Fibroblast of skin of abdomen (primary cell): ENCODE measurements around the gene THAP7.
A peak's percentile ranks its signal among the peaks of the same experiment; 100 is the strongest.

Source experiments
- DNase-seq: peaks from one replicate; pipeline ENCODE4 v3.0.0-alpha.2; 2013

The THAP7 gene

DNA sequence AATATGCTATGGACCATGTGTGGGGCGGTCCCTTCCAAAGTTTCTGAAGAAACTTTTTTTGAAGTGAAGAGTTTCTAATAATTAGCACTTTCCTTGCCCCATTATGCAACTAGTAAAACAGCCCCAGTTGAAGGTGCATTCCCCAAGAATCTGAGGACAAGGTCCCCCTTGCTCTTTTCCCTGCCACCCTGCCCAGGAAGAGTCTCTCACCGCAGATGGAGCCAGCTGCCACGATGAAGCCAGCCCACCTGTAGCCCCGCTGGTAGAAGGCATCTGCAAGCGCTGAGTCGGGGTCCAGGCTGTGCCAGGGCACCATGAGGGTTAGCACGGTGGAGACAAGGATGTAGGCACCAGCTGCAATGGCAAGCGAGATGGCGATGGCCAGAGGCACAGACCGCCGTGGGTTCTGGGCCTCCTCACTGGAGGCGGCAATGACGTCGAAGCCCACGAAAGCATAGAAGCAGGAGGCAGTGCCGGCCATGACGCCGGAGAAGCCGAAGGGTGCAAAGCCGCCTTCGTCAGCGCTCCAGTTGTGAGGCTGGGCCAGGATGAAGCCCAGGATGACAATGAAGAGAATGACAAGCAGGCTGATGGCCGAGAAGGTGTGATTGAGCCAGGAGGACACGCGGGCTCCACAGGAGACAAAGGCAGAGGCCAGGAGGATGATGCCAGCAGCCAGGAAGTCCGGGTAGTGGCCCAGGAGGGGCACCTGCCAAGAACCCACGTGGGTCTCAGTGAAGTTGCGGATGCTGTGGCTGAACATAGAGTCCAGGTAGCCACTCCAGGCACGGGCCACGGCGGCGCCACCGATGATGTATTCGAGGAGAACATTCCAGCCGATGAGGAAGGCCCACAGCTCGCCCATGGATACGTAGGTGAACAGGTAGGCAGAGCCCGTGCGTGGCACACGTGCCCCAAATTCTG, 29.0 kb upstream of the THAP7 start:
- no peak for DNase-seq

DNA sequence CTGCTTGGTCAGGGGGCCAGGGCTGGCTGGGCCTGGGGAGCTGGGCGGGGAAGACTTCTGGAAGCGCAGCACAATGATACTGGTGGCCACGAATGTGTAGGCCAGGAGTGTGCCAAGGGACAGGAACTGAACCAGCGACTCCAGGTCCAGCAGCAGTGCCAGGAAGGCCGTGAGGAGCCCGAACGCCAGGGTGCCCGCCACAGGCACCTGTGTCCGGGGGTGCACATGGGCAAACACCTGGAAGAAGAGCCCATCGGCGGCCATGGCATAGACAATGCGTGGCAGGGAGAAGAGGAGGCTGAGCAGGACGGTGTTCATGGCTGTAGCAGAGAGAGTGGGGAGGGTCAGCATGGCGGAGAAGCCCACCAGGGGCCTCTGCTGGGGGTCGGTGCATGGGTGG, 28.1 kb upstream of the THAP7 start:
- no peak for DNase-seq

DNA sequence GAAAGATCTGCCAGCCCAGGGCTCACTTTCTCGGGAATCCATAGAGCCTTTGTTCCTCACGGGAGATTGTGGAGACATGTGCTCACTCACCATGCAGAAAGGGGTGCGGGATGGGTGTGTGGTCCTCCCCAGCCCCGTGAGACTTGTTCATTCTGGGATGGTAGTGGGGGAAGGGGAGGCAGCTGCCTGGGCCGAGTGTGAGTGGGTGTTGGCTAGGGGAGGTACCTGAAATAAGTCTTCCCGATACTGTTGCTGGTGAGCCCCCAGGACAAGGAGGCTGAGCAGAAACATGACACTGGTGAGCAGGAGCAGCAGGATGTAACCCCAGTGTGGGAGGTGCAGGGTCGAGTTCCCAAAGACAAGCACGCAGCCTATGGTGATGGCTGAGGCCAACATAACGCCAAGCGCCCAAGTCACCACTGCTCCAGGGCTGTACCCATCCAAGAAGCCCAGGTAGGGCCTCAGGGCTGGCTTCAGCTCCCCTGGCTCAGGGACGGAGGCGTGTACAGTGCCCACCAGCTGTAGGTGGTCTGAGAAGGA, 27.6 kb upstream of the THAP7 start:
- DNase-seq, result no peak

DNA sequence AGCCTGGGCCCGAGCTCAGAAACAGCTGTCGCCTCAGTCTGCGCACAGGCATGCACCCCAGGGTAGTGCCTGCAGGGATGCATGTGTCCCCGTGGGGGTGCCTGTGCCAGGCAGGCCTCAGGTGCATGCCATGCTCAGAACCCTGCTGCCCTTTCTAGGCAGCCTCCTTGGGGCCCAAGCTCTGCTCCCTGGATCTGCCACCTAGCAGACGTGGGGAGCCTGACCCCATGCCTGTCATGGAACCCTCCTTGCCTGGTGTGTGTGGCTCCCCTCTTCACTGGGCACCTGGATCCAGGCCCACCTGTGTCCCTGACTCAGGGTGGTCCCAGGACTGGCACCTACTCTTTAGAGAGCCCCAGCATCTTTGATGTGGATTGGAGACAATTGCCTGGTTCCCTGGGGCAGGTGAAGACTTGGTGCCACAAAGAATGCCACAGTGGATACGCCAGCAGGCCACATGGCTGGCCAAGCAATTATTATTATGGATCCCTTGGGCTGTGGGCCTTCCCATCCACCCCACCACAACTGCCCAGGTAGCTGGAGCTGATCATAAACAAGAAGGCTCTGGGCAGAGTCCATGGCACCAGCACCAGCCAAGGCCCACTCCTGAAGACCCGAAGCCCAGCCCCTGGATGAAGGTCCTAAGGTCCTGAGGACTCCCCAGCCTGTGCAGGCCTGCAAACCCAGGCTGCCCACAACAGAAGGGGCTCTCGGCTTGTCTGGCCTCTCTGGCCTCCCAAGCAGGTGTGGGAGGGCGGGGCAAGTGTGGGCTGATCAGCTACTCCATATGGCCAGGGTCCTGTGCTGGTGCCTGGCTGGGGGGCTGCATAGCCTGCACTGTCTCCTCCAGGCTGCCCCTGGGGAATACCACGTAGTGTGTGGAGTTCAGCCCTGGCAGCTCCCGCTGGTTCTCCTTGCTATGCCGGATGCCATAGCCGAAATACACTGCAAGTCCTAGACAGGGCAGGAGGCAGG, 26.6 kb upstream of the THAP7 start:
- no peak for DNase-seq

DNA sequence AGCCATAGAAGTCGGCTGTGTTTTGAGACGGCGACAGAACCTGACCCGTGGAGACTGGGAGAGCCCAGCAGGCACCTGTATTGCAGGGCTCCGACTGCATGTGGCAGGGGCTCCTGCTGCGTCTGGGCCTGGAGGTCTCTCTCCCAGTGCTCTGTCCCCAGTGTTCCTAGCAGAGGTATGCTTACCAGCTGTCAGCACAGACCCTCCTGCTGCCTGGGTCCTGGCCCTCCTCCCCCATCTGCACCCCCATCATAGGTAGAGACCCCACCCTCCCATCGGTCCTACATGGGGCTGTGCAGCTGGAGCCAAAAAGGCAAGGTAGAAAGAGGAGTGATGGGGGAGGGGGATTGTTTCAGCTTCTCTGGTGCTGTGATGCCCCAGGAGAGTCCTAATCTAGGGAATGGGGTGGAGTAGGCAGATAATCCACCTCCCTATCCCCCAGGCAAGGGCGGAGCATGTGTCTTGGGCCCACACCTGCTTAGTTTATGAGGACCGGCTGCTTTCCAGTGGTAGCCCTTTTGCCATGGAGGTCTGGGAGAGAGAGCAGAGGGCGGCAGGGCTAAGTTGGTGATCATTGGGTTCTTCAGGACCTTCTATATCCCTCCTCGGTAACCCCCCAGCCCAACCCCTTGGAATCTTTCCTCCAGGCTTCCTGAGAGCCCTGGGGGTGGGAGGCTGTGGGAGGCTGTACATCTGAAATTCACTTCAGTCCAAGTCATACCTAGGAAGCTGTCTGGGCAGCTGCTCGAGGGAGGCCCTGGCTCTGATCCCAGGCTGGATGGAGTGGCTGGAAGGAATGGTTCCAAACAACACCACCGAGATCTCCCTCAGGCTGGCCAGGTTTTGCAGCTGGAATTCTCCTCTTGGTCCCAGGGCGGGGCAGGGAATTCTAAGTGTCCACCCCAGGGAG, 25.1 kb upstream of the THAP7 start:
- DNase-seq, result peak; percentile 61

DNA sequence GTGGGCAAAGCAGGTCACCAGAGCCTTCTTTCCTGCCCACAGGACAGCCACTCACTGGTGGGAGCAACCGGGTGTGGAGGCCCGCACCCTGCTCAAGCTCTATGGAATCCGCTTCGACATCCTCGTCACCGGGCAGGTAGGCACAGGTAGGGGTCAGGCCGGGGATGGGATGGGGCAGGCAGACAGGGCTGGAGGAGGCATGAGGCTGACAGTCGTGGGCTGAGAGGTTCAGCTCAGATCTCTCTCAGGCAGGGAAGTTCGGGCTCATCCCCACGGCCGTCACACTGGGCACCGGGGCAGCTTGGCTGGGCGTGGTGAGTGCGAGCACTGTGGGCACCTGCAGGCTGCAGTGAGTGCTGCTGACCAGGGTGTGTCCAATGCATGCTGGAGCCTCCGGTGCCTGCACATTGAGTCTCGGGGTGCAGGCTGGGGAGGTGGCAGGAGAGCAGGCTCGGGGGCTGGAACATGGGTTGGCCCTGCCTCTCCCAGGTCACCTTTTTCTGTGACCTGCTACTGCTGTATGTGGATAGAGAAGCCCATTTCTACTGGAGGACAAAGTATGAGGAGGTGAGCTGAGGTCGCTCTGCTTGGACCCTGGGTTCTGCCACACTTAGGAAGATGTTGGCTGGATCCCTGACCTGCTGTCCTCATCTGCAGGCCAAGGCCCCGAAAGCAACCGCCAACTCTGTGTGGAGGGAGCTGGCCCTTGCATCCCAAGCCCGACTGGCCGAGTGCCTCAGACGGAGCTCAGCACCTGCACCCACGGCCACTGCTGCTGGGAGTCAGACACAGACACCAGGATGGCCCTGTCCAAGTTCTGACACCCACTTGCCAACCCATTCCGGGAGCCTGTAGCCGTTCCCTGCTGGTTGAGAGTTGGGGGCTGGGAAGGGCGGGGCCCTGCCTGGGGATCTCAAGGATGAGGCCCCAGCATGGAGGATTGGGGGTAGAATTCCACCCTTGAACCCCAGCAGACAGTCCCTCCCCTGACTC, 24.1 kb upstream of the THAP7 start:
- no peak for DNase-seq

DNA sequence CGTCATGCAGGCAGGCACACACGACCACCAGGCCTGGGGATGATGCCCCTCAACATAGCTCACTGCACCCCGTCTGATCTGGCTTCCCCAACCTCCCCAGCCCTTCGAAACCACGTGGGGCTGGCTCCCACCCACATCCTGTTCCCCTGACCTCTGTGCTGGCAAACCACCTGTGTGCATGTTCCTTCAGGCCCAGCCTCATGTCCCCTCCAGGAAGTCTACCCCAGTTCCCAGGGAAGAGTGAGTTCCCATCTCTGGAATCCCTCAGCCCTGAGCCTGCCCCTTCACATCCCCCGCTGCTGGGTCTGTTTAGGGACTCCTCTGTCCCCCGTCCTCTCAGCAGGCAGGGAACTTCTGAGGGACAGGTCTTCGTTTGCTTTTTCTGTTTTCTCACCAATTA, 23.3 kb upstream of the THAP7 start:
- DNase-seq, result no peak

DNA sequence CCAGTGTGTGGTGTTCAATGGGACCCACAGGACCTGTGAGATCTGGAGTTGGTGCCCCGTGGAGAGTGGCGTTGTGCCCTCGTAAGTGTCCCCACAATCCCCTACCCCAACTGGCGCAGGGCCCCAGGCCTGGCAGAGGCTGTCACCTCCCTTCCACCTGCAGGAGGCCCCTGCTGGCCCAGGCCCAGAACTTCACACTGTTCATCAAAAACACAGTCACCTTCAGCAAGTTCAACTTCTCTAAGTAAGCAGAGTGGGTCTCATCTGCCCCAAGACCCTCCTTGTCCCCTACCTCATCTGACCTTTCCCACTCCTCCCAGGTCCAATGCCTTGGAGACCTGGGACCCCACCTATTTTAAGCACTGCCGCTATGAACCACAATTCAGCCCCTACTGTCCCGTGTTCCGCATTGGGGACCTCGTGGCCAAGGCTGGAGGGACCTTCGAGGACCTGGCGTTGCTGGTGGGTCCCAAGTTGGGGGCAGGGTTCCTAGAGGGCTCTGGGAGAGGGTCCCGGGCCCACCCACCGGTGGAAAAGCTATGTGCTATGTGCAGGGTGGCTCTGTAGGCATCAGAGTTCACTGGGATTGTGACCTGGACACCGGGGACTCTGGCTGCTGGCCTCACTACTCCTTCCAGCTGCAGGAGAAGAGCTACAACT, 21.2 kb upstream of the THAP7 start:
- no peak for DNase-seq

DNA sequence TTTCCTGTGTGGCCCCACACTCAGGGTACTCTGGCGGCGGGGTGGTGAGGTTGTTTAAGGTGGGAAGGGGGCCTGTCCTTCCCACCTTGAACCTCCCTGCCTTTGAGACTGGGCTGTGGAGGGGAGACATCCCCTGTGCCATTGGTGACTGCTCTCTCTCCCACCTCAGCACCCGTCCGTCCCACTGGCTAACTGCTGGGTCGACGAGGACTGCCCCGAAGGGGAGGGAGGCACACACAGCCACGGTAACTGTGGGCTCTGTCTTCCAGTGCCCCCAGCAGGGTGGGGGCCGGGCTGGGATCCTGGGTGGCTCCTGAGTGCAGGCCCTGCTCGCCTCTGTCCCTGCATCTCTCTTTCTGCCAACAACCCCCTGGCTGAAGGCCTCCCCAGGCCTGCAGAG, 20.6 kb upstream of the THAP7 start:
- no peak for DNase-seq

DNA sequence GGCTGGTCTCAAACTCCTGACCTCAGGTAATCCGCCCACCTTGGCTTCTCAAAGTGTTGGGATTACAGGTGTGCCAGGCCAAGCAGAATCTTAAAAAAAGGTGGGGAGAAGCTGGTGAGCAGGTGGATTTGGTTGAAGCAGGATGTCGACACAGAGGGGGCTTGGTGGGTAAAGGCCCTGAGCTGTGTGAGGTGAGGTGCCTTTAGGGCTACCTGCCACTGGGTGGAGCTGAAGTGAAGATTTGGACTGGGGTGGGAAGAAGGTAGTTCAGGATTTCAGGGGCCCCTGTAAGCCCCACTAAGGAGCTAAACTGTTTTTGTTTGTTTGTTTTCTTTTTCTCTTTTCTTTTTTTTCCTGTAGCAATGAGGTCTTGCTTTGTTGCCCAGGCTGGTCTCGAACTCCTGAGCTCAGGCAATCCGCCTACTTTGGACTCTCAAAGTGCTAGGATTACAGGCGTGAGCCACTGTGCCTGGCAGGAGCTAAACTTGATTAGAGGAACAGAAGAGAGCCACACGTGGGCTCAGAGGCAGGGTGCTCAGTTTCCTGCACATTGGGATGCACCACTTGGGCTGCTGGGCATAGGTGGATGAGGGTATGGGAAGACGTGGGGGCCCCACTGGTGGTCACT, 19.0 kb upstream of the THAP7 start:
- no peak for DNase-seq

DNA sequence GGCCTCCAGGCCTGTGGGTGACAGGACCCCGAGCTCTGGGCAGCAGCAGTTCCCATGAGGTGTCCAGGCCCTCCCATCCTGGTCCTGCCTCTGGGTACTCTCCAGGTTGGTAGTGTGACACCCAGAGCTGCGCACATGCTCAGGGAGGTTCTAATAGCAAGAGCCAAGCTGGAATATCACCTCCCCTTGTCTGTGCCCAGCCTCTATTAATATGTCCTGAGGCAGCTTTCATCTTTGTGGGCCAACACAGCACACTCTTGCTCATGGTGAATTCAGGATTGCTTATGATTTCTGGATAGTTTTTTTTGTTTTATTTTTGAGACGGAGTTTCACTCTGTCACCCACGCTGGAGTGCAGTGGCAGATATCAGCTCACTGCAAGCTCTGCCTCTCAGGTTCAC, 16.4 kb upstream of the THAP7 start:
- DNase-seq, result no peak

DNA sequence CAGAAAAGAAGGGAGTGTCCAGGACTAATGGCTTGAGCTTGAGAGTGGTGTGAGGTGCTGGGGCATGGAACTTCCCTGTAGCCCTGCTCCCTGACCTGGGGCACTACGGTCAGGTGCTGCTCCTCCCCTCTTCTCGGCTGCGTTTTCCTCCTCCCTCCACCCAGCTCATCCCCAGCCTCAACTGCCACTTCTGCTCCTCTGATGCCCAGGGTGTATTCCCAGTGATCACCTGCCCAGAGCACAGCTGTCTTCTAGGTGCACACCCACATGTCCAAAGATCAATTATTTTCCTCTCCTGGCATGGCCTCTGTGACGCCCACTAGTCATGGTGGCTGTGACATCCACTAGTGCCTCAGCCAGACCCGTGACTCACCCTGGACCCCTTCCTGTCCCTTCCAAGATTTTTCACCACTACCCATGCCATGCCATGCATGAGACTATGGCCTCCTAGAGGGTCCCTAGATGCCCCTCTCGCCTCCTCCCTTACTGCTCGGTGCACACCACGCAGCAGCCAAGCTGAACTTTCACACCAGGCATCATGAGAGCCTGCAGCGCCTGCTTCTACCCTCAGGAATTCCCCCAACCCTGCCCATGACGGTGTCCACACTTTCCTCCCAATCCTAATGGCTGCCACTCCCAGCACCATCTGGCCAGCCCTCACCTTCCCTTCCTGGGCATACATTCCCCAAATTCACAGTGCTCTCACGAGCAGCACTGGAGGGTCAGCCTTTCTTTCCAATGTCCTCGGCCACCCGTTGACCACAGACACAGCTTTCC, 14.9 kb upstream of the THAP7 start:
- no peak for DNase-seq

DNA sequence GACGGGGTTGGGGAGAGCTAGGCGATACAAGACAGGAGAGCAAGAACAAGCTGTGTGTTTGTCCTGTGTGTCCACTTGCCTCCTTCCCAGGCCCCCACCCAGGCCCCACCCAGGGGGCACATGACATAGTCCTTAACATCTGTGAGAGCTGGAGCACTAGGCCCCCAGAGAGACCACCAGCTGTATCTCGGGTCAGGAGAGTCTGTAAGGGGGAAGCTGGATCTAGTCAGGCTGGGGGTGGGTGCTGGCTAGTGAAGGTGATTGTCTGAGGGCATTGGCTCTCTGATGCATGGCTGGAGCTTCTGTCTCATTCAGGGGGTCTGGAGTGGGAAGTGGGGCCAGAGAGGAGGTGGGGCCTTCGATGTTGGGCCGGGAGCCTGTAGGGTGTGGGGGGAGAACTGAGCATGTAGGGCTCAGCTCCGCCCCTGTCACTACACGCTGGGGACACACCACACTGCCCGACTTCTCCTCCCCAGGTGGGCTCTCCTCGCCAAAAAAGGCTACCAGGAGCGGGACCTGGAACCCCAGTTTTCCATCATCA, 13.6 kb upstream of the THAP7 start:
- no peak for DNase-seq

DNA sequence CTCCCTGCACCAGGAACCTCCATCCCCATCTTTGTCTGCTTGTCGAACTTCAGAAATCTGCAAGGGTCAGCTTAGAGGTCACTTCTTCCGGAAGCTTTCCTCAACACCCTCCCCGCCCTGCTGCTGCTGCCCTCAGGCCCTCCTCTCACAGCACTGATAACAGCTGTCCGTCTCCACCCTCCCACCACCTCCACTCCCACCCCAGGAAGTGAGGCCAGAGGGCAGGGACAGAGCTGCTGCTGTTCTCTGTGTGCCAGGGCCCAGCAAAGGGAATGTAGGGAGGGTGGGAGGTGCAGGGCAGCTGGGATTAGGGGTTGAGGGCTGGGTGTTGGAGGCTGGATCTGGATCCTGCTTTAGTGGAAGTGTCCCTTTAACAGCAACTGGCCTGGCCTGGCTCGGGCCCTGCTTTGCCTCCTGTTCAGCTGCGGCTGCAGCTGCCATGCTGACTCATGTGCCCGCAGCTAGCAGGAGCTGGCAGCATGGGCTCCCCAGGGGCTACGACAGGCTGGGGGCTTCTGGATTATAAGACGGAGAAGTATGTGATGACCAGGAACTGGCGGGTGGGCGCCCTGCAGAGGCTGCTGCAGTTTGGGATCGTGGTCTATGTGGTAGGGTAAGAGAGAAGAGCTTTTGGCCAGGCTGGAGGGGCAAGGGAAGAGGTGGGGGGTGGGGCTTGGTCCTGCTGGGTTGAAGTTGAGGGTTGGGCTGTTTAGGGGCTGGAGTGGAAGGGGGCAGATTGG, 13.0 kb upstream of the THAP7 start, which contains the start of gene P2RX6:
Gene P2RX6, plus strand, starts transcription at position 440 of the 740 bp plus-strand sequence. Its CDS starts 10 bp downstream, at position 450.
- peak; percentile 40 for DNase-seq

DNA sequence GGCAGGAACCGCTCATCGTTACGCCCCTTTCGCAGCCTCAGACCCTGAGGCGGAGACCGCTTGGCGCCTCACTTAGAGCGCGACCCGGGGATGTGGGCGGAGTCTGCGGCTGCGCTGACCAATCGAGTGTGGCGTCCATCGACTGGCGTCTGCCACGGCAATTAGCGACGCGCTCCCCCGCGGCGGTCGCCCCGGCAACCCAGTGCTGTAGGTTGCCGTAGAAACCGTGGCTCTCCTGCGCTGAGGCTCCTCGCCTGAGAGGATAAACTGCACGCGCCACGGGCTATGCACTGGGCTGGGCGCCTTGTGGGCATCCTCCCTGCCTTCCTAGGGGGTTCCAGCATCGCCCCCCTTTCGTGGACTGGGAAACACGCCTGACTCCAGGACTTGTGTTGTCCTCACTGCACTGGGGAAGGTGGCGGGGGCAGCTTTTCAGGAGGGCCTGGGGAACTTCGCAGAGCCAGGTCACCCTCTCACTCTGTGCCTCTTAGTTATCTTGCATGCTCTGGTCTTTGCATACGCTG, 12.3 kb upstream of the THAP7 start:
- peak; percentile 91 for DNase-seq

DNA sequence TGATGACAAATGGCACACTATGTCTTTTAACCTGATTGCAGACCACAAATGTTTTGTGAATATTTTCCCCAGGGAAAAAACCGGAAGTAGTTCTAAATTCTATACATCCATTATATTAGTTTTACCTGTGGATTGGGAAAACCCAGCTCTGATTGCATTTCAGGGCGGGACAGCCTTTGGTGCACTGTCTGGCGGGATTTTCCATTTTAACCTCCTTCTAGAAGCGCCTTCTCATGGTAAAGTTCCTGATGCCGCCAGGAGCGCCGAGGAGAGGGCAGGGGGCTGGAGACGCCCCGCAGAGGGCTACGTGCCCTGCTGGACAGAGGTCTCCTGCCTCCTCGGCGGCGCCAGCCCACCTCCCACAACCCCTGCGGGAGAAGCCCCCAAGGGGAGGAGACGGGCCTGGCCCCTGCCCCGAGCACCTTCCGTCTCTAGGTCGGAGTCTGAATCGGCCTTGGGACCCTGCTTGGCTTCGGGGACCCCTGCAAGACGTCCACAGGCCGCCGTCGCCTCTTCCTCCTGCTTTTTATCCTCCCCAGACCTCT, 11.8 kb upstream of the THAP7 start:
- no peak for DNase-seq
